ENCODE measurements around the gene PGAM5. TPM values are rescaled to one million over a fixed set of nuclear protein-coding genes. Genes with fewer than 3 reads are reported as not detected.

Gene PGAM5
- total RNA-seq, 1 experiment from 2014 or later: 112 TPM

- Histone ChIP-seq H2AFZ (ENCODE audit: low read length) (no peak overlapping the region), H3K4me1 (ENCODE audit: insufficient read depth, low read length) (no peaks in the 10 kb centered on the region), H3K9ac (ENCODE audit: extremely low read depth, insufficient read length, low read length) (no peak overlapping the region), H4K91ac (ENCODE audit: insufficient read length, low read depth, low read length) (no peak overlapping the region), H3K23ac (ENCODE audit: insufficient read length, low read depth, low read length) (no peak overlapping the region), H3K14ac (ENCODE audit: insufficient read depth, low read length) (no peak overlapping the region), H2BK15ac (ENCODE audit: low read depth, low read length) (no peak overlapping the region), H3K23me2 (ENCODE audit: insufficient read length, low read depth, low read length, poor library complexity, severe bottlenecking) (no peaks in the 10 kb centered on the region), H3K18ac (ENCODE audit: insufficient read length, low read depth, low read length) (no peak overlapping the region), H3K4ac (ENCODE audit: low read depth, low read length) (no peak overlapping the region), H2BK12ac (ENCODE audit: insufficient read length, low read depth, low read length) (no peak overlapping the region), H3K4me2 (ENCODE audit: insufficient read depth, insufficient read length, low read length) (no peak overlapping the region), H2BK120ac (ENCODE audit: low read depth, low read length, poor library complexity, severe bottlenecking) (no peak overlapping the region), H3K79me1 (ENCODE audit: insufficient read depth, low read depth, low read length, poor library complexity, severe bottlenecking) (no peaks in the 10 kb centered on the region), H3T11ph (ENCODE audit: low read length) (no peak overlapping the region), H3K9me3 (ENCODE audit: control insufficient read depth, low read depth, low read length) (no peaks in the 10 kb centered on the region), H4K5ac (ENCODE audit: insufficient read length, low read depth, low read length) (no peak overlapping the region), H3K27me3 (ENCODE audit: insufficient read depth, low read length) (no peaks in the 10 kb centered on the region), H3K79me2 (ENCODE audit: insufficient read depth, low read length) (no peaks in the 10 kb centered on the region), H2BK20ac (ENCODE audit: low read depth, low read length, poor library complexity, severe bottlenecking) (no peak overlapping the region), H4K20me1 (ENCODE audit: control insufficient read depth, insufficient read depth, insufficient read length) (no peaks in the 10 kb centered on the region), H3K56ac (ENCODE audit: insufficient read length, low read depth, low read length) (no peak overlapping the region), H2AK5ac (ENCODE audit: insufficient read length, low read length) (no peak overlapping the region), H2BK5ac (ENCODE audit: insufficient read length, low read length) (no peak overlapping the region), H4K8ac (replicated peaks; ENCODE audit: insufficient read length, low read depth, low read length) (no peak overlapping the region), H3K27ac (ENCODE audit: insufficient read length, low read depth, low read length) (no peak overlapping the region)
- Mint-ChIP-seq H3K9me3 (no peaks in the 10 kb centered on the region), H3K36me3 (ENCODE audit: insufficient read depth in 1 of 3, low read depth in 3 of 3) (peaks cover 63 to 97% (median 93%) of the 10 kb centered on the region in 3 experiments), H3K27me3 (ENCODE audit: low read depth) (no peaks in the 10 kb centered on the region), H3K4me3 (no peak overlapping the region; a peak in 1 of 5 replicates), H3K27ac (no peak overlapping the region), H3K4me1 (no peaks in the 10 kb centered on the region)
- WGBS (ENCODE audit: extremely low coverage, insufficient read length, low lambda C conversion rate): no CpG with 5 or more reads among the region's 11 CpGs
- DNase-seq: no peak
- TF ChIP-seq CTCF (conservative IDR thresholded peaks at IDR 0.05): no peak
Observed at GRCh38 chr12:132660996-132661395, 49.6 kb upstream of the PGAM5 start.

Measured in H9 (cell line).